Trophoblast cell (in vitro differentiated cells and primary cell): ENCODE measurements around the gene MFRP.

ENCODE experiments used
- DNase-seq, 2 donors: peaks; one replicate each; pipeline ENCODE4 v3.0.0-alpha.2; 2016
- H2AFZ ChIP-seq: 2 replicates; pipeline ENCODE4 v1.6.1; 2013; ENCODE audit warnings: low read length, moderate library complexity, mild to moderate bottlenecking; ENCODE audit not compliant: insufficient read depth, poor library complexity
- H2AK5ac ChIP-seq: 2 replicates; pipeline ENCODE4 v1.6.1; 2013; ENCODE audit warnings: mild to moderate bottlenecking, low read length
- H2BK120ac ChIP-seq: 2 replicates; pipeline ENCODE4 v1.6.1; 2013; ENCODE audit warnings: low read length, mild to moderate bottlenecking, moderate library complexity; ENCODE audit not compliant: insufficient read depth, poor library complexity
- H2BK12ac ChIP-seq: 2 replicates; pipeline ENCODE4 v1.6.1; 2013; ENCODE audit warnings: mild to moderate bottlenecking, low read length, moderate library complexity
- H2BK5ac ChIP-seq: 2 replicates; pipeline ENCODE4 v1.6.1; 2013; ENCODE audit warnings: low read length, low read depth, moderate library complexity, mild to moderate bottlenecking; ENCODE audit not compliant: poor library complexity
- H3K14ac ChIP-seq: 2 replicates; pipeline ENCODE4 v1.6.1; 2013; ENCODE audit warnings: mild to moderate bottlenecking, low read length
- H3K18ac ChIP-seq: 2 replicates; pipeline ENCODE4 v1.6.1; 2013; ENCODE audit warnings: mild to moderate bottlenecking, low read length
- H3K23ac ChIP-seq: 2 replicates; pipeline ENCODE4 v1.6.1; 2013; ENCODE audit warnings: low read length
- H3K27ac ChIP-seq: 2 replicates; pipeline ENCODE4 v1.5.1; 2013; ENCODE audit warnings: low read depth, mild to moderate bottlenecking, inconsistent platforms, low read length, moderate library complexity
- H3K27me3 ChIP-seq: 2 replicates; pipeline ENCODE4 v1.6.1; 2013; ENCODE audit warnings: inconsistent platforms, mild to moderate bottlenecking, low read length, moderate library complexity; ENCODE audit not compliant: insufficient read depth
- H3K36me3 ChIP-seq, 2 experiments: 1 replicate in 1 of 2; 2 replicates in 1 of 2; pipeline ENCODE4 v1.6.1; 2013; ENCODE audit warnings: low read length in 2 of 2, mild to moderate bottlenecking in 2 of 2, moderate library complexity in 1 of 2; ENCODE audit not compliant: insufficient read depth in 2 of 2, control insufficient read depth in 1 of 2
- H3K4ac ChIP-seq: 2 replicates; pipeline ENCODE4 v1.6.1; 2013; ENCODE audit warnings: low read depth, mild to moderate bottlenecking, low read length, moderate library complexity
- H3K4me1 ChIP-seq, 2 experiments: 1 replicate in 1 of 2; 2 replicates in 1 of 2; pipeline ENCODE4 v1.6.1; 2013; ENCODE audit warnings: low read length in 2 of 2, mild to moderate bottlenecking in 2 of 2, moderate library complexity in 1 of 2; ENCODE audit not compliant: insufficient read depth in 2 of 2, control insufficient read depth in 1 of 2
- H3K4me2 ChIP-seq: 2 replicates; pipeline ENCODE4 v1.6.1; 2013; ENCODE audit warnings: inconsistent platforms, mild to moderate bottlenecking, low read length, moderate library complexity
- H3K4me3 ChIP-seq: 2 replicates; pipeline ENCODE4 v1.5.1; 2013; ENCODE audit warnings: mild to moderate bottlenecking, low read depth, low read length, inconsistent platforms
- H3K79me1 ChIP-seq: one replicate; pipeline ENCODE4 v1.6.1; 2013; ENCODE audit warnings: low read length
- H3K79me2 ChIP-seq: 2 replicates; pipeline ENCODE4 v1.6.1; 2013; ENCODE audit warnings: low read length, mild to moderate bottlenecking; ENCODE audit not compliant: control insufficient read depth, insufficient read depth, poor library complexity
- H3K9ac ChIP-seq: 2 replicates; pipeline ENCODE4 v1.6.1; 2013; ENCODE audit warnings: mild to moderate bottlenecking, low read length
- H3K9me3 ChIP-seq: 2 replicates; pipeline ENCODE4 v1.6.1; 2013; ENCODE audit warnings: low read depth, mild to moderate bottlenecking, control low read depth, inconsistent platforms, low read length; ENCODE audit not compliant: insufficient read depth
- H4K12ac ChIP-seq: 2 replicates; pipeline ENCODE4 v1.6.1; 2013; ENCODE audit warnings: low read depth, mild to moderate bottlenecking, low read length, moderate library complexity
- H4K8ac ChIP-seq: 2 replicates; pipeline ENCODE4 v1.6.1; 2013; ENCODE audit warnings: low read depth, mild to moderate bottlenecking, low read length, moderate library complexity
- H4K91ac ChIP-seq: one replicate; pipeline ENCODE4 v1.6.1; 2013; ENCODE audit warnings: low read depth, mild to moderate bottlenecking, low read length, moderate library complexity
- WGBS: extraction: QIAGEN DNeasy Blood & Tissue Kit; methylation state at CpG from one replicate; pipeline ENCODE4 v1.1.7; 2013; ENCODE audit warnings: missing lambda C conversion rate; ENCODE audit not compliant: insufficient read length, insufficient coverage; ENCODE audit errors: extremely low coverage; 5-methylcytosine and 5-hydroxymethylcytosine counted together

MFRP gene

GRCh38 chr11:119373921-119374631 is 27.6 kb upstream of the MFRP start:
- no peak overlapping the region for H3K14ac ChIP-seq
- no peak overlapping the region for H4K8ac ChIP-seq
- DNase-seq = peak; percentile 68 to 86
- no CpG with 5 or more reads among the region's 5 CpGs for WGBS
- H3K4me1 ChIP-seq = peaks cover 10 to 12% of the 10 kb centered on the region in 2 experiments
- no peak overlapping the region for H4K12ac ChIP-seq
- no peaks in the 10 kb centered on the region for H3K79me1 ChIP-seq
- no peak overlapping the region for H2BK120ac ChIP-seq
- H3K23ac ChIP-seq = no peak overlapping the region
- H3K36me3 ChIP-seq = no peaks in the 10 kb centered on the region
- H3K79me2 ChIP-seq = no peaks in the 10 kb centered on the region
- H3K4me2 ChIP-seq = no peak overlapping the region
- no peak overlapping the region for H3K4ac ChIP-seq
- no peak overlapping the region for H4K91ac ChIP-seq
- H3K27me3 ChIP-seq = no peaks in the 10 kb centered on the region
- no peak overlapping the region for H2BK12ac ChIP-seq
- no peak overlapping the region for H3K4me3 ChIP-seq
- no peak overlapping the region for H2BK5ac ChIP-seq
- no peak overlapping the region for H3K27ac ChIP-seq
- no peaks in the 10 kb centered on the region for H3K9me3 ChIP-seq
- no peak overlapping the region for H2AK5ac ChIP-seq
- no peak overlapping the region for H3K18ac ChIP-seq
- H2AFZ ChIP-seq = no peak overlapping the region
- H3K9ac ChIP-seq = no peak overlapping the region

DNA sequence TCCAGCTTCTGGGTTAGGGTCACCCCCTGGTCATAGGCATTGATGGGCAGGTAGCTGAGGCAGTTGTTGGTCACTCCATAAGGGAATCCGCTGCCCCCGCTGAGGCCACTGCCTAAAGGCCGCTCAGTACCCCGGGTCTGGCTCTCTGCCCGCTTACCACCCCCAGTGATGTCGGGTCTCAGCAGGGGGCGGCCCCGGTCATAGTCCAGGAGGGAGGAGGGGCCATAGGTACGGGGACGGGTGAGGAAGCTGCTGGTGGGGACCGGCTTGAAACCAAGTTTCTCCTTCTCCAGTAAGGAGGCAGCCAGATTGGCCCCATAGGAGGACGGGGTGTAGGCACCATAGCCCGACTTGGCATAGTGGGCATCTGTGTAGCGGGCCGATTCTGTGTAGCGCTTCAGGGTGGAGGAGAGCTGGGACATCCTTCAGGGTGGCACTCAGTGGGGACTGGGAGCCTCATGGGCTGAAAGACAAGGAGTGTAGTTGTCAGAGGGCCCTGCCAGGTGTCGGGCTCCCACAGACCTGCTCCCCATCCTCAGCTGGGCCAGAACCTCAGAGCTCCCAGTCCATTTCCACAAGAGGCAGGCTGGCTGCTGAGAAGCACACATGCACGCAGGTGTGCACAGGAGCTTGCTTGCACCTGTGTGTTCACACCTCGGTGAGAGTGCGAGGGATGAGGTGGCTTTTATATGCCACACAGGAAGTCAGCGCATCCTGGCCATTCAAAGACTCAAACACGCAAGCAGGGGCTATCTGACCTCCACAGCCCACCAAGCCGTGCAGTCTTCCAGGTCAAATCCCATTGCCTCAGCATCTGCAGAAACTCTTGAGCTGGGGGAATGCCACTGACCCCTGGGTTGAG is 26.8 kb upstream of the MFRP start:
- Histone ChIP-seq H3K9me3 (no peaks in the 10 kb centered on the region), H2AK5ac (no peak overlapping the region), H3K14ac (no peak overlapping the region), H3K27me3 (no peaks in the 10 kb centered on the region), H2BK12ac (no peak overlapping the region), H2BK120ac (no peak overlapping the region), H3K23ac (no peak overlapping the region), H2BK5ac (no peak overlapping the region), H4K12ac (no peak overlapping the region), H3K4me1 (peaks cover 6% of the 10 kb centered on the region in 2 experiments), H2AFZ (no peak overlapping the region), H3K9ac (no peak overlapping the region), H3K36me3 (no peaks in the 10 kb centered on the region), H3K4ac (no peak overlapping the region), H4K8ac (no peak overlapping the region), H4K91ac (no peak overlapping the region), H3K4me3 (peak overlapping the region; percentile 16), H3K4me2 (no peak overlapping the region), H3K27ac (no peak overlapping the region), H3K79me1 (no peaks in the 10 kb centered on the region), H3K79me2 (no peaks in the 10 kb centered on the region), H3K18ac (no peak overlapping the region)
- no CpG with 5 or more reads among the region's 23 CpGs for WGBS
- DNase-seq = no peak

DNA sequence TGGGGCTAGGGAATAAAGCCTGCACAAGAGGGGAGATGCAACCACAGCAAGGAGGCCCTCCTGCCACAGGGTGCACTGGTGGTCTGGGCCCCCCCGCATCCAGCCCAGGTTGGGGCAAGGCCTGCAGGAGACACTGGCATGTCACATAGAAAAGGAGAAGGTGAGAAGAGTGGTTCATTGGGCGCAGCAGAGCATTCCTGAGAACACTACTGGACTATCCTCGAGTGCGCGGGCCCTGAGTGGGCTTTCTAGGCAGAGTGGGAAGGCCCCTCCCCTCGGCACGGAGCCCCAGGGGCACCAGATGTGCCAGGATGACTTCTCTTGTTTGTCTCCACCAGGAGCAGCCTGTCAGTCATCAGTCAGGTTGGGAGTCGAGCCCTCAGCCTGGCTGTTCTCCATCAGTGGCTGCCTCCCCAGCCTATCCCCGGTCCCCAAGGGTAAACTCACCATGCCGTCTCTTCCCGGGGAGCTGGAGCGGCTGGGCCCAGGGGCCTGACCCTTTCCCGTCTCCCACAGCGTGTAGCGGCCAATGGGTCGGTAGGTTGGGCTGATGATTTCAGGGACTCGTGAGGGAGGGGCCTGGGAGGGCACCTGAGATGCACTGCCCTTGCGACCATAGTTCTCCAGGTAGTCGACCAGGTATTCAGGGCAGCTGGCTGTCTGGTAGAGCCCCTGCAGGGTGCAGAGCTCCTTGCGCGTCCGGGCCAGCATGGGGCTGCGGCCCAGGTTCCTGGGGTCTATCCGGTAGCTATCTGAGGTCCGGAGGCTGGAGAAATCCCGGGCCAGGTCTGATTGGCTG is 26.0 kb upstream of the MFRP start:
- H4K91ac ChIP-seq = no peak overlapping the region
- no CpG with 5 or more reads among the region's 26 CpGs for WGBS
- H3K4ac ChIP-seq = no peak overlapping the region
- H3K18ac ChIP-seq = no peak overlapping the region
- no peaks in the 10 kb centered on the region for H3K9me3 ChIP-seq
- no peak overlapping the region for H2AFZ ChIP-seq
- H3K4me3 ChIP-seq = no peak overlapping the region
- no peak overlapping the region for H2BK12ac ChIP-seq
- H2AK5ac ChIP-seq = no peak overlapping the region
- H3K79me2 ChIP-seq = no peaks in the 10 kb centered on the region
- H3K36me3 ChIP-seq = no peaks in the 10 kb centered on the region
- H3K27me3 ChIP-seq = no peaks in the 10 kb centered on the region
- H4K8ac ChIP-seq = no peak overlapping the region
- no peak overlapping the region for H2BK5ac ChIP-seq
- H3K23ac ChIP-seq = no peak overlapping the region
- no peak overlapping the region for H3K14ac ChIP-seq
- H3K4me2 ChIP-seq = no peak overlapping the region
- no peaks in the 10 kb centered on the region for H3K79me1 ChIP-seq
- H4K12ac ChIP-seq = no peak overlapping the region
- H3K4me1 ChIP-seq = peaks cover under 1 to 3% of the 10 kb centered on the region in 2 experiments
- H3K9ac ChIP-seq = no peak overlapping the region
- no peak for DNase-seq
- H2BK120ac ChIP-seq = no peak overlapping the region
- no peak overlapping the region for H3K27ac ChIP-seq

GRCh38 chr11:119371778-119372182 is 25.3 kb upstream of the MFRP start:
- H3K4me2 ChIP-seq = no peak overlapping the region
- H2BK12ac ChIP-seq = no peak overlapping the region
- H3K27me3 ChIP-seq = no peaks in the 10 kb centered on the region
- no peak overlapping the region for H2BK120ac ChIP-seq
- H2AK5ac ChIP-seq = no peak overlapping the region
- H3K23ac ChIP-seq = no peak overlapping the region
- H2AFZ ChIP-seq = no peak overlapping the region
- no peaks in the 10 kb centered on the region for H3K36me3 ChIP-seq
- no peak overlapping the region for H3K18ac ChIP-seq
- no peak overlapping the region for H3K9ac ChIP-seq
- peaks cover 1% of the 10 kb centered on the region in 2 experiments for H3K4me1 ChIP-seq
- no peak overlapping the region for H3K4me3 ChIP-seq
- no peak overlapping the region for H4K91ac ChIP-seq
- H3K4ac ChIP-seq = no peak overlapping the region
- no peak overlapping the region for H3K14ac ChIP-seq
- no peaks in the 10 kb centered on the region for H3K9me3 ChIP-seq
- no peak overlapping the region for H3K27ac ChIP-seq
- H4K8ac ChIP-seq = no peak overlapping the region
- no peaks in the 10 kb centered on the region for H3K79me1 ChIP-seq
- no peak overlapping the region for H4K12ac ChIP-seq
- no CpG with 5 or more reads among the region's 8 CpGs for WGBS
- H2BK5ac ChIP-seq = no peak overlapping the region
- DNase-seq = no peak
- H3K79me2 ChIP-seq = no peaks in the 10 kb centered on the region
